Measurements from ENCODE around the gene GRIA4.

DNA sequence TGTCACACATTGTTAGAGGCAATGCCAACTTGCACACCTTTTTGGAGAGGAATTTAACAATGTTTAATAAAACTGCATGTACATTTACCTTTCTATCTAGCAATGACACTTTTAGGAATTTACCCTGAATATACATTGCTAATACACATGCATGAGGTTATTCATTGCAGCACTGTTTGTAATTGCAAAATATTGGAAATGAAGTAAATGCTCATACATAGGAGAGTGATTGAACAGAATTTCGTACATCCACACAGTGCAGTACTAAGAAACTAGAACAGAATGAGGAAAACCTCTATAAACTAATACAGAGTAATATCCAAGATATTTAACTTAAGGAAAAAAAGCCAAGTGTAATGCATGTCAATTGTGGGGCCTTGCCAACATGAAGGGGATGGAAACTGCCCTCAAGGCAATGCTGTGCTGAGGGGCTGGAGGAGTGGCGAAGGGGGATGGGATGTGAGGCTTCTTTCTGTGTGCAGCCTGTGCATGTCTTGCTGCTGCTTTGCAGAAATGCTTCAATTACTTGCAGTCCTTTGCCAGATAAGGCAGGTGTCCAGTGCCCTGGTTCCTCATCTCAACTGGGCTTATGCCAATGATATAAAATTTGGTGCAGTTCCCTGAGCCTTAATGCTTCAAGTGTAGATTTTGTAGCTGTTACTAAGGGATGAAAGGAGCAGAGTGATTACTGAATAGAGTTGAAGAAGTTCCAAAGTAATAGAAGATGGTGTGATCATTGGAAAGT lies 96.1 kb downstream of the GRIA4 start:
- TF ChIP-seq, protein P1, sequence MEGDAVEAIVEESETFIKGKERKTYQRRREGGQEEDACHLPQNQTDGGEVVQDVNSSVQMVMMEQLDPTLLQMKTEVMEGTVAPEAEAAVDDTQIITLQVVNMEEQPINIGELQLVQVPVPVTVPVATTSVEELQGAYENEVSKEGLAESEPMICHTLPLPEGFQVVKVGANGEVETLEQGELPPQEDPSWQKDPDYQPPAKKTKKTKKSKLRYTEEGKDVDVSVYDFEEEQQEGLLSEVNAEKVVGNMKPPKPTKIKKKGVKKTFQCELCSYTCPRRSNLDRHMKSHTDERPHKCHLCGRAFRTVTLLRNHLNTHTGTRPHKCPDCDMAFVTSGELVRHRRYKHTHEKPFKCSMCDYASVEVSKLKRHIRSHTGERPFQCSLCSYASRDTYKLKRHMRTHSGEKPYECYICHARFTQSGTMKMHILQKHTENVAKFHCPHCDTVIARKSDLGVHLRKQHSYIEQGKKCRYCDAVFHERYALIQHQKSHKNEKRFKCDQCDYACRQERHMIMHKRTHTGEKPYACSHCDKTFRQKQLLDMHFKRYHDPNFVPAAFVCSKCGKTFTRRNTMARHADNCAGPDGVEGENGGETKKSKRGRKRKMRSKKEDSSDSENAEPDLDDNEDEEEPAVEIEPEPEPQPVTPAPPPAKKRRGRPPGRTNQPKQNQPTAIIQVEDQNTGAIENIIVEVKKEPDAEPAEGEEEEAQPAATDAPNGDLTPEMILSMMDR (conservative IDR thresholded peaks at IDR 0.05; ENCODE audit: low read length), result no peak
- TF ChIP-seq EZH2phosphoT487 (IDR thresholded peaks at IDR 0.05; ENCODE audit: borderline replicate concordance), result no peak

Data from Loucy (cell line).